Stimulated activated CD4-positive, alpha-beta T cell treated with anti-CD3 and anti-CD28 coated beads, Interleukin-1b, Interleukin-23, amount 100 ng/mL, for 4 hours (primary cell): ENCODE results near the gene ULBP2.
"Not testable (repeated sequence)": the region's sequence is repeated elsewhere in the genome, so short reads cannot be mapped to it uniquely, and the experiment has no call there.

Source experiments
- DNase-seq, 2 donors: peaks; one replicate each; pipeline ENCODE4 v3.0.0-alpha.2; 2020; ENCODE audit warnings: low read depth in 2 of 2

ULBP2 gene

DNA sequence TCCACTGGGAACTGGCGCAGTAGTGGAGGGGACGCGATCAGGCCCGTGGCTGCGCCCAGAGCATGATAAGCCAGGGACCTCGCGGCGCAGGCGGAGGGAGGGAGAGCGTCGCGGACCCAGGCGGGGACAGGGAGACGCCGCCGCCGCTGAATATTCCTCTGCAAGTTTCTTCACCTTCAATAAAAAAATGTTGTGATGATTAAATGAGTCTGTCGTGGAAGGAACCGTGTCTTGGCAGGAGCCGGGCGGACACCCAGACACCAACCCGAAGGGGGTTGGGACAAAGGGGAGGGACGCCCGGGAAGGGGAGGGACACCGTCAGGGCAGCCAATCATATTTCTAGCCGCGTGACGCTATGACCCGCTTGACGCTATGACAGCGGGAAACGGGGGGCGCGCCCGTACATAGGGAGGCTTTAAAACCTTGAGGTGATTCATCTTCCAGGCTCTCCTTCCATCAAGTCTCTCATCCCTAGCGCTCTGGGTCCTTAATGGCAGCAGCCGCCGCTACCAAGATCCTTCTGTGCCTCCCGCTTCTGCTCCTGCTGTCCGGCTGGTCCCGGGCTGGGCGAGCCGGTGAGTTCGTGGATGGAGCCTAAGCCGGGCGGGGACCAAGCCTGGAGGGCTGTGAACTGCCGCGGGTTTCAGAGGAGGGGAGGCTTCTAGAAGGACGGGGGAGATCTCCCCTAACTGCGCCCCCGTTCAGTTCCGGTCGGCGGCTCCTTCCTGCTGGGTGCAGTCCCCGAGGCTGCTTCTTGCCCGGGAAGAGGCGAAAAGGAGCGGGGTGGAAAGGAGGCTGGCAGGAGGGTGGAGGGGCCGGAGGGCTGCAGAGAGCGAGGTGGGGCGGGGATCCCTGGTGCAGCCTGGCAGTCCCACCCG, at the start of gene ULBP2:
Gene ULBP2 (plus strand): TSS at position 432 of the 878 bp plus-strand sequence. CDS start 59 bp downstream, at position 491.
- DNase-seq, result peak; percentile 76 to 86

DNA sequence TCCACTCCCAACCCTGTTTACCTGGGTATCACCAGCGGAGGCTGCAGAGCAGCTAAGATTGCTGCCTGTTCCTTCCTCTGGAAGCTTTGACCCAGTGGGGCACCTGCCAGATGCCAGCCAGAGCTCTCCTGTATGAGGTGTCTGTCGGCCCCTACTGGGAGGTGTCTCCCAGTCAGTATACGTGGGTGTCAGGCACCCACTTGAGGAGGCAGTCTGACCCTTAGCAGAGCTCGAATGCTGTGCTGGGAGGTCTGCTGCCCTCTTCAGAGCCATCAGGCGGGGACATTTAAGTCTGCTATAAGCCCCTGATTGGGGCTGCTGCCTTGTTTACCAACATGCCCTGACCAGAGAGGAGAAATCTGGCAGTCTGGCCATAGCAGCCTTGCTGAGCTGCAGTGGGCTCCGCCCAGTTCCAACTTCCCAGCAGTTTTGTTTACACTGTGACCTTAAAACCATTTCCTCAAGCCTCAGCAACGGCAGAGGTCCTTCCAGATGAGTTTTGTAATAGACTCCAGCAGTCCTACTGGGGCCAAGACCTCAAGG, 46.7 kb upstream of the ULBP2 start:
- no peak for DNase-seq

GRCh38 chr6:149895833-149896271, 46.0 kb upstream of the ULBP2 start:
- DNase-seq, result peak in 1 of 2 donors; percentile 8

GRCh38 chr6:149896491-149896890, 45.3 kb upstream of the ULBP2 start:
- no peak for DNase-seq

GRCh38 chr6:149897015-149897697, 44.7 kb upstream of the ULBP2 start:
- no peak for DNase-seq

DNA sequence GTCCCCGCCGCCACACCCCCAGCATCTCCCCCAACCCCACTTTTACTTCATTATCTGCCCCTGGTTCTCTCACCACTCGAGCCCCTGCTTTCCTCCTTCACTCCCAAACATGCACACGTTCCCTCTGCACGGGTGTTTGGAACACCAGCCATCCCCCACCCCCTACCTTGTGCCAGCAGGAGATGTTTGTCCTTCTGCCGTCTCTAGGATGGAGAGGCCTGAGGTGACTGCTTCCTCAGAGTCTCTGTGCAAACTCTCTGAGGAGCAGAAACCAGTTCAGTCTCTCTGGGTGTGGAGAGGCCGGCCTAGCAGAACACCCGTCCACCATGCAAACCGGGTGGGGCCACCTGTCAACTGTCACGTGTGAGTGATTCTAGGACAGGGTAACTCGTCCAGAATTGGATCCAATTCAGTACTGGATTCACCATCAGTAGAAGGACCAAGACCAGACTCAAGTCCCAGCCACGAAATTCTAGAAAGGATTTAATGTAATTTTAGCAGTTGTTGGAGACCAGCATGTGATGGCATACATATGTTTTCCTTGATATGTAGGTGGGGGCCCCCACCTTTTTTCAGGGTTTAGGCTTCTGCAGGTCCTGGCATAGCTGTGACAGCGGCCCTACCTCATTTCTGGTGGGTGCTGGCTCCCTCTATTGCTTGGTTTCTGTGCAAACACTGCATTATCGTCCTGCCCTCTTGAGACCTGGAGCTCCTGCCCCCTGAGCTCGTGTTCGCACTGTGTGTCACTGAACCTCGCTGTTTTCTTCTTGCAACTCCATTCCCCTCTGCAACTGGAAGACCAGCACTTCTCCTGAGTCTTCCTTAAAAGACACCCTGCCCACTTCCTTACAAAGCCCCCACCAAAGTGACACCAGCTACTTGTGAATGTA, 43.7 kb upstream of the ULBP2 start, which contains the start of gene RAET1E:
Gene RAET1E (minus strand): TSS at position 259 of the 890 bp plus-strand sequence. CDS start 7,212 bp downstream, outside the sequence.
- DNase-seq, result no peak

- no peak for DNase-seq
These were observed 42.8 kb upstream of the ULBP2 start for GRCh38 chr6:149898966-149899365.

DNA sequence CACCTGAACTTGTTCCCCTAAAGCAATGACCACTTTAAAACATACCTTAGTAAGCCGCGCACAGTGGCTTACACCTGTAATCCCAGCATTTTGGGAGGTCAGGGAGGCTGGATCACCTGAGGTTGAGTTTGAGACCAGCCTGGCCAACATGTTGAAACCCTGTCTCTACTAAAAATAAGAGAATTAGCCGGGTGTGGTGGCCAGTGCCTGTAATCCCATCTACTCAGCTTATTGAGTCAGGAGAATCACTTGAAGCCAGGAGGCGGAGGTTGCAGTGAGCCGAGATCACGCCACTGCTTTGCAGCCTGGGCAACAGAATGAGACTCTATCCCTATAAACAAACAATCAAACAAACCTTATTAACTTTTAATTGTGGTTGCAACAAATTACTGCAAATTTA, 42.3 kb upstream of the ULBP2 start:
- DNase-seq, result no peak

DNA sequence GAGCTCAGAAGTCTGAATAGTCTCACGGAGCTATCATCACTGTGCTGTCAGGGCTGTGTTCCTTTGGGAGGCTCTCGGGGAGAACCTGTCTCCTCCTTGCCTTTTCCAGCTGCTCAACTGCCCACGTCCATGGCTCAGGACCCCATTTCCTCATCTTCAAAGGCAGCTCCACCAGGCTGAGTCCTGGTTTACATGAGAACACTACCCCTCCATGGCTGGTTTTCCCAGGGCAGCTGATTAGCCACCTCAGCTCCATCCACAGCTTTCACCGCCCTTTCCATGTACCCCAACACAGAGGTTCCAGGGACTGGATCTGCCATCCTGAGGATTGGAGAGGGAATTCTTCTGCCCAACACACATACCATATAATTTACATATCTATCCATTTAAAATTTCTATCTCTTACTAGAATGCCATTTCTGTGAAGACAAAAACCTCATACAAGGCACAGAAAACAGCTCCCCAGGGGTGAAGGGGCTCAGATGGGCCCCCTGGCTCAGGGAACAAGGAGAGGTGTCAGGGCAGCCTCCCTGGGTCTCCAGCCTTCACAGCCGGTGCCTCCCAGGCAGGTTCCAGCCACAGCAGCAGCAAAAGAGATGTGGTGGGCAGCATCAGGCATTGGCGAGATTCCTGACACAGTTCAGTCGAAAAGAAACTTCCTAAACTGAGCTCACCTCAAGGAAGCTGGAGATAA, 41.7 kb upstream of the ULBP2 start:
- DNase-seq, result no peak

DNA sequence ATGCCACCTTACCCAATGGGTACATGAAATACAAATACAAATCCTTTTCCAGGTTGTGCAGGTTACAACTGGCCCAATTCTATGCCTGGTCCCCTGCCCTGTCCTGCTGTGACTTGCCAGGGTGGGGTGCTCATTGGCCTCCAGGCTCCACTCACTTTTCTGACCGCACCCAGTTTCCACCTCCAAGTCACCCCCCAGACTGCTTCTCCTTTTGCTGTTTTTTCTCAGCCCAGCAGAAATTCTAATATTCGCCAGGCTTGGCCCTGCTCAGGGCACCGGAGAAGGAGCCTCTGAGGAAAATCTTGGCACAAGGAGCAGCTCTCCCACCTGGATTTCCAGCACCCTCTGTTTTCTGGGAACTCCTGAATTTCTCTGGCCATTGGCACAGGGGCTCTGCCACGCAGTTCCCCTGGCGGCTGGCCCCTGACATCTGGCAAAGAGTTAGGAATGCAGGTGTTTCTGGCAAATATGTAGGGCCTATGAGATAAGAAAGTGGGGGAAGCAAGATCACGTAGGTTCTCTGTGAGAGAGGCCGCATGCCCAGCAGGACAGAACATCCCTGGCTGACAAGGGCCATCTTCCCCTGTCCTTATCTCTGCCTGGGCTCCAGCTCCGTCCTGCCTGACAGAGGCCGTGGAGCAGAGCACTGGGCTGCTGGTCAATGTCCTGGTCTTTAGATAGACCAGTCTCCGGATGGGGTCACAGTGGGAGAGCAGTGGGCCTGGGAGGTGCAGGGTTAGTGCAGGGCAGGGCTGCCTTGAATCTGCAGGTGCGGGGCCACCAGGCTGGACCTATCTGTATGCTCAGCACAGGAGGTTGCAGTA, 41.0 kb upstream of the ULBP2 start:
- DNase-seq, result no peak

- no peak for DNase-seq
These were observed 40.2 kb upstream of the ULBP2 start for GRCh38 chr6:149901444-149902140.

- no peak for DNase-seq
These were observed 37.7 kb upstream of the ULBP2 start for GRCh38 chr6:149903938-149904611.

- no peak for DNase-seq
These were observed 37.0 kb upstream of the ULBP2 start for GRCh38 chr6:149904661-149905370.

GRCh38 chr6:149905371-149905910, 36.4 kb upstream of the ULBP2 start:
- no peak for DNase-seq

GRCh38 chr6:149905911-149906371, 35.9 kb upstream of the ULBP2 start:
- DNase-seq, result no peak

DNA sequence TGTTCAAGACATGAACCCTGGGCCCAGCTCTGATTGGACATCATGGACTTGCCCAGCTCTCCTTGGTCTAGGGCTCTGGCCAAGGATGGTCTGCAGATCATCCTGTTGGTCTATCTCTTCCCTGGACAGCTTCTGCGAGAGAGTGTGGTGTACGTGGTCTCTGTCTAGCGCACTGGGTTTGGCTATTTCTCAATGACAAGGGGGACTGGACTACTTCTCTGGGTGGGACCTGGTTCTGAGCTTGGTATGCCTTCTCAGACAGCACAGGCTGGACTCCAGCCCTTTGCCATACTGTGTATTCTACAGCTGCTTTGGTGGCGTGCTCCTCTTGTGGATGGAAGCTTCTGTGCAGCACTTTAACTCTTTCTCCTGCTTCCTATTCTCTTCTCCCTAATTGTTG, 35.4 kb upstream of the ULBP2 start:
- DNase-seq, result no peak

DNA sequence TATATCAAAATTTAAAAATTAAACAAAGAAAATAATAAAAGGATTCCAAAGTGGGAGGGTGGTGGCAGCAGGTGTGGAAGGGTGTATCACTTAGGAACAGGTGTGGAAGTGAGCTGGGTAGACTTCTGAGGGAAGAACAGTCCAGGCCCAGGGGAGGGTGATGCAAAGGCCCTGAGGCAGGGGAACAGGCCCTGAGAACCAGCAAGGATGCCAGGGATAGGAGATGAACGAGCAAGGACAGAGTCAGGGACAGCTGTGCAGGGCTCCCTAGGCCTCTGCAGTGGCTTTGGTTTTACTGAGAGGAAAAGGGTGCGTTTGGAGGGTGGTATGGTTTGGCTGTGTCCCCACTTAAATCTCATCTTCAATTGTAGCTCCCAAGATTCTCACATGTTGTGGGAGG, 34.5 kb upstream of the ULBP2 start:
- DNase-seq, result no peak

- DNase-seq, result not testable (repeated sequence)
These were observed 33.3 kb upstream of the ULBP2 start for GRCh38 chr6:149908480-149908879.
